C4-2B (cell line): Measurements from ENCODE around the gene REXO1.

Source experiments
- CTCF ChIP-seq: fragments of 450-650 bp; conservative IDR thresholded peaks from 2 replicates; pipeline ENCODE4 v1.5.1; 2017; ENCODE audit warnings: mild to moderate bottlenecking
- ZFX ChIP-seq: fragments of 450-650 bp; IDR thresholded peaks from 2 replicates; pipeline ENCODE4 v1.6.1; 2017

GRCh38 chr19:1847348-1847683, 967 bp downstream of the REXO1 start:
- TF ChIP-seq CTCF (no peak), ZFX (no peak)
